SW 1271 (cell line): ENCODE measurements around the gene PRPF18.
"Not testable (repeated sequence)": the region's sequence is repeated elsewhere in the genome, so short reads cannot be mapped to it uniquely, and the experiment has no call there.

ENCODE experiments used
- DNase-seq, 2 experiments: peaks; one replicate each; lab custom pipeline; 2025; lab: John Stamatoyannopoulos, UW

The PRPF18 gene

DNA sequence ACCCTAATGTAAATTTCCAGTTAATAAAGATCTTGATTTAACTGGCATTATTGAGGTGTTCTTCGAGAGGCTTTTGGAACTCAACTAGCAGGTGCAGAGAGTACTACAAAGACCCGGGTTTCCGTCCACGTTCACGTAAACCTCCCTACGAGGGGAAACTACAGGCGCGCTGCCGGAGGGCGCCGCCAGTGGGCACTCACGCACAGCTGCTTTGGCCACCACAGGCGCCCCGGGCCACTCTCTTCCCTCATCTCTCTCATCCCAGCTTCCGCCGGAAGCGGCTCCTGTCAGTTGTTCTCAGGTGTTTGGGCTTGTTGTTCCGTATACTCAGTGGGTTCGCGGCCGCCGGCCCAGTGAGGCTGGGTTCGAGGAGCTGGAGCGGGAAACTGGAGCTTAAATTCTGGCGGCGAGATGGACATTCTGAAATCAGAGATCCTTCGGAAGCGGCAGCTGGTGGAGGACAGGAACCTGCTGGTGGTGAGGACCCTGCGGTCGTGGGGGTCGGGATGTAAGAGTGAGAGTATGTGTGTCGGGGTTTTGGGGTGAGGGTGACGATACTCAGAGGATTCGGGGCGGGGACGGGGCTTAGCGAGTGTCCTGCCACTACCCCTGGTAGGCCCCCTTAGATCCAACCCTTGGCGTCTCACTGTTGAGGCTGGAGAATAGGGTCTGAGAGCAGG lies at the start of gene PRPF18:
Gene PRPF18 (plus strand): TSS at position 290 of the 680 bp plus-strand sequence. CDS start 122 bp downstream, at position 412.
- peak; percentile 72 to 91 for DNase-seq

- not testable (repeated sequence) for DNase-seq
These were observed 48.8 kb upstream of the PRPF18 start for GRCh38 chr10:13537985-13538384.

GRCh38 chr10:13542533-13542932 lies 44.2 kb upstream of the PRPF18 start:
- DNase-seq = no peak

GRCh38 chr10:13550802-13551201 lies 36.0 kb upstream of the PRPF18 start:
- no peak for DNase-seq

GRCh38 chr10:13555884-13556510 lies 30.8 kb upstream of the PRPF18 start:
- no peak for DNase-seq

DNA sequence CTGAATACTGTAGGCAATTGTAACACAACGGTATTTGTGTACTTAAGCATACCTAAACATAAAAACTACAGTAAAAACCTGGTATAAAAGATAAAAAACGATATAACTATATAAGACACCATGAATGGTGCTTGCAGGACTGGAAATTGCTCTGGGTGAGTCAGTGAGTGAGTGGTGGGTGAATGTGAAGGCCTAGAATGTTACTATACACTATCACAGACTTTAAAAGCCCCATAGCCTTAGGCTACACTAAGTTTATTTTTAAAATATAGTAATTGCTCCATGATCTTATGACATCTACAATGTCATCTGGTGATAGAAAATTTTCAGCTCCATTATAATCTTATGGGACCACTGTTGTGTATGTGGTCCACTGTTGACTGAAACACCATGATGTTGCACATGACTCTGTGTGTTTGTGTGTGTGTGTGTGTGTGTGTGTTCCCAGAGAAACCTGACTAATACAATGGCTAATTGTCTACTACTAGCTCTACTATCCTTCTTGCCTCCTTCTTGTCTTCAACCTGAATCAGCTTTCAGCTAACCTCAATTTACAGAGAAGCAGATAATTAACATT lies 27.6 kb upstream of the PRPF18 start:
- no peak for DNase-seq

GRCh38 chr10:13560597-13560996 lies 26.2 kb upstream of the PRPF18 start:
- DNase-seq = no peak

- no peak for DNase-seq
These were observed 23.0 kb upstream of the PRPF18 start for GRCh38 chr10:13563481-13564445.

- no peak for DNase-seq
These were observed 22.2 kb upstream of the PRPF18 start for GRCh38 chr10:13564576-13564975.

DNA sequence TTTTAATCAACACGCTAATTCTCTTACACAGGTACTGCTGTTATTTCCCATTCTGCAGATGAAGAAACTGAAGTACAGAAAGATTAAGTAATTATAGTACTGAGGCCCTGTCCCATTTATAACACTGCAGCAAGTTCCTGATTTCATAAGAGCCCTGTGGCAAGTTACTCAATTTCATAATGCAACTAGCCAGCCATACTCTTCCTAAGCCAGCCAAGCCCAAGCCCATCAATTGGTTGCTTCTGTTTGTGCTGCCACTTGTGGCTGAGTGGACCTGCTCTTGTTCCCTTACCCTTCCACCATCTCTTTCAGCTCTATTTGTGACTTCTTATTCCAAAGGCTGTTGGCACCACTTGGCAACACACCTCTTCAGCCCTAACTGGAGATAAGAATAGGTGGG lies 19.7 kb upstream of the PRPF18 start:
- no peak for DNase-seq

DNA sequence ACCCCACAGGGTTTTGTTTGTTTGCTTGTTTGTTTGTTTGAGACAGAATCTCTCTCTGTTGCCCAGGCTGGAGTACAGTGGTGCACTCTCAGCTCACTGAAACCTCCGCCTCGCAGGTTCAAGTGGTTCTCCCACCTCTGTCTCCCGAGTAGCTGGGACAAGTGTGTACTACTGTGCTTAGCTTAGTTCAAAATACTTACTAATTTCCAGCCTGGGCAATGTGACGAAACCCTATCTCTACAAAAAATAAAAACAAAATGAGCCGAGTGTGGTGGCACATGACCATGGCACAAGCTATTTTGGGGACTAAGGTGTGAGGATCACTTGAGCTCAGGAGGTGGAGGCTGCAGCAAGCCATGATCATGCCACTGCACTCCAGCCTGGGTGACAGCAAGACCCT lies 15.2 kb upstream of the PRPF18 start:
- no peak for DNase-seq

GRCh38 chr10:13573960-13574359 lies 12.8 kb upstream of the PRPF18 start:
- DNase-seq = no peak

DNA sequence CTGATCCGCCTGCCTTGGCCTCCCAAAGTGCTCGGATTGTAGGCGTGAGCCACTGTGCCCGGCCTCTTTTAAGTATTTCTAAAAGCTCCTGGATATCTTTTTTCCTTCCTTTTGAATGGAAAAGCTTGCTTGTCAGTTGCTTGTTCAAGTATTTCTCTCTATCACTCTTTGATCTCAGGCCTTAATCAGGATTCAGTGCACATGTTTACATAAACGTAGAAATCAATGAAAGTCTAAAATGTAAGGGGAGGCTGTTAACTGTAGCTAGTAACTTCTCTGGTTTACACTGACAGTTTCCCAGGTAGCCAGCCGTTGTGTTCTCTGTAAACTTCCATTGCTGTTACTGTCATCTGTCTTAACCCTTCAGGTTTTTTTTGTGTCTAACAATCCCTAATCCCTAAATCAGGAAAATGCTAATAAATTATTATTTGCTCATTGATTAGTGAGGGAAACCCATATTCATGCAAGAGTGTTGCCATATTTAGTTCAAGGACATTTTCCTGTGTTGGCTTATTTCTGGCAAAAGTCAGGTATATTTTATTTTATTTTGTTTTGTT lies 1.5 kb upstream of the PRPF18 start:
- no peak for DNase-seq

DNA sequence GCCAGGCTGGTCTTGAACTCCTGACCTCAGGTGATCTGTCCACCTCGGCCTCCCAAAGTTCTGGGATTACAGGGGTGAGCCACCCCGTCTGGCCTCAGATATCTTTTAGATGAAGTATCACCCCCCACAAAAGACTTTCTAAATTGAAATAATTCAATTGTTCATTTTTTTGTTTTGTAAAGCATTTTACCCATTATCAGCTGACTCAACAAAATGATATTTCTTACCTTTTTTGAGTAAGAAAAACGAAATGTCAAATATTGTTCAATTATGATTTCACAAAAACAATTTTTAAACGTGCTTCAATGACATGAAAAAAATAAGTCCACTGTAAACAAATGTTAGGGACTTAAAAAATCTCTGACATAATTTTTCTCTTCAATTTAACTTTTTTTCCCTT lies 822 bp upstream of the PRPF18 start:
- DNase-seq = no peak

DNA sequence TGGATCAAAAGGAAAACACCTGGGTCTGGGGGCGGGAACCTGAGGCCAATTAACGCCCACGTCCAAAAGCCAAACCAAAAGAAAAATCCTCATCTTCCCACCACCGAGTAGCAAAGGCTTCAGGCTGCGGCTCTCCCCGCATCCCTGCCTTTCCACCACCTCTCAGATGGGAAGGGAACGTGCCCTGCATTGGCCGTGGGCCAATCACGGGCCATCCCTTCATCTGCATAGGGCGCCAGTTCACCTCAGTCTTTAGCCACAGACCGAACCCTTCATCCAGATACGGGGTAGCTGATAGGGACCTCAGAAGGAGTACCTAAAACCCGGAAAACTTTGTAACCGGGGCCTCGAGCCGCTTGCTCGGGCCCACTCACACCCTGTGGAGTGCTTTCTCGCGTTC lies 626 bp downstream of the PRPF18 start:
- DNase-seq = no peak

DNA sequence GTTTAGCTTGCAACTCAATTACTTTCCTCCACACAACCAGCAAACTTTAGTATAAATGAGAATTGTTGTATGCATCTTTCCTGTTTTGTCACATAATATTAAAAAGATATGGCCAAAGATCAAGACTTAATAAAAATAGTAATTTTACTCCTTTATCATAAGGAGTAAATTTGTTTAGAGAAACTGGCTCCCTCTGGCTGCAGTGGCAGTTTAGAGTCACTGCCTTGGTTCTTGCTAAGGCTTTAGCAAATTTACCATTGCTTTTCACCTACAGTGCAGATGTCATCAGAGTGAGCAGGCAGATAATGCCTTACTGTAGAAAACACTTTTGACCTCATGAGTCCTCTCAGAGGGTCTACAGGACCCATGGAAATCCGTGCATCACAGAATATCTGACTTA lies 2.6 kb downstream of the PRPF18 start:
- DNase-seq = no peak

DNA sequence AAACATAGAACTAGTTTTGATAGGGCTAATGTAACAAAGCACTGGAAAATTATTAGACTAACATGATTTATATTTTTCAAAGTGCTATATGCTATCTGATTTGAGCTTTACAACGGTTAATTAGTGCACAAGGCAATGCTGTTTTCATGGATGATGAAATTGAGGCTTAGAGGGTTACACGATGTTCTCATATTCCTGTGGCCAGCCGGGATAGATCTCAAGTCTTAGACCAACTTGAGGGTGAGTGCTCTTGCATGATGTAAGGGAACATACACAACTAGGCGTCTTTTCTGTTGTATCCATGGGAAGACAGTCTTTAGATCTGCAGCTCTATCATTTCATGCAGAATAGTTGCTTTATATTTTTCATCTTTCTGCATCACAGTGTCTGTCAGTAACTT lies 4.1 kb downstream of the PRPF18 start:
- DNase-seq = no peak

GRCh38 chr10:13592306-13592705 lies 5.5 kb downstream of the PRPF18 start:
- DNase-seq = no peak

DNA sequence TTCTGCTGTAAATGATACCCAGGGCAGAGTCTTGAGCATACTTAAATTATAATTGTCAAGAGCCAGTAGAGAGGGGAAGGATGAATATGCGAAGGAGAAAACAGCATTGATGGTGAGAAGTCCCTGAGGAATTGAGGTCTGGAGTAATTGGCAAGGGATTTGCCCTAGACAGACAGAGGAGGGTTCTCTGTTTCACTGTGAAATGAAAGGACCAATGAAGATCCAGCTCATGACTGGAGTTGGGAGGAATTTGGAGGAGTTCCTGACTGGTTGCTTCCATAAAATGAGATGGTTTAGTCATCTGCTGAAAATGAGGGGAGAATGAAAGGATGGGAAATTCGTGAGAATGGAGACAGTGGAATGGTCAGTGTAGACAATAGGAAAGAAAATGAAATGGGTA lies 6.8 kb downstream of the PRPF18 start:
- no peak for DNase-seq

GRCh38 chr10:13594641-13595040 lies 7.9 kb downstream of the PRPF18 start:
- DNase-seq = no peak

DNA sequence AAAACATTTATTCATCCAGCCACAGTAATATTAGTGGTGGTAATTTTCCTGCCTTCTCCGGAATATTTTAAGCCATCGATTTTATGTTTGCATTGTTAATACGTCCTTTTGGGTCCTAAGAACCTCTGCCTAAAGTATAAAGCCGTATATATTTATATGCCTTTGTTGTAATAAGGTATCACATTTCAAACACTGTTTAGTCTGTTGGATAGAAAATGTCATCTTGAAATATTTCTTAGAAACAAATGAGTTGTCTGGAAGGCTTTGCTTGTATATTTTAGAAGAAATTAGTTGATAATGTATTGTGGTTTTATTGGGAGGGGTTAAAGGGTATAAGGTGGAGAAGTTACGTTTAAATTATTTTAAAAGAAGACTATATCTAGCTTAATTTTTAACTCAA lies 11.1 kb downstream of the PRPF18 start:
- DNase-seq = no peak
